ENCODE data around the gene CENPVL2.
"Not testable (repeated sequence)": the region's sequence is repeated elsewhere in the genome, so short reads cannot be mapped to it uniquely, and the experiment has no call there.

CENPVL2 gene

GRCh38 chrX:51643377-51643776 is 39.3 kb downstream of the CENPVL2 start:
- H3K27me3 ChIP-seq (ENCODE audit: control insufficient read depth in 5 of 5, insufficient read depth in 4 of 5, low read length in 5 of 5): peaks cover 6 to 28% (median 23%) of the 10 kb centered on the region in 5 donors
- no peak overlapping the region for H3K4me3 ChIP-seq (ENCODE audit: low read depth in 1 of 5, low read length in 5 of 5)
- no peak overlapping the region for H3K27ac ChIP-seq (ENCODE audit: low read depth, low read length)
- no peaks in the 10 kb centered on the region for H3K4me1 ChIP-seq (ENCODE audit: control insufficient read depth in 5 of 5, insufficient read depth in 5 of 5, low read length in 5 of 5)
- H3K9me3 ChIP-seq (ENCODE audit: control insufficient read depth in 5 of 5, low read length in 5 of 5): no peaks in the 10 kb centered on the region
- no peaks in the 10 kb centered on the region for H3K36me3 ChIP-seq (ENCODE audit: control insufficient read depth in 5 of 5, insufficient read depth in 5 of 5, low read length in 5 of 5)
- H3K9ac ChIP-seq (ENCODE audit: low read length in 5 of 5): no peak overlapping the region

GRCh38 chrX:51641421-51642021 is 41.1 kb downstream of the CENPVL2 start:
- Histone ChIP-seq H3K4me3 (ENCODE audit: low read depth in 1 of 5, low read length in 5 of 5) (no peak overlapping the region), H3K9me3 (ENCODE audit: control insufficient read depth in 5 of 5, low read length in 5 of 5) (no peaks in the 10 kb centered on the region), H3K9ac (ENCODE audit: low read length in 5 of 5) (no peak overlapping the region), H3K36me3 (ENCODE audit: control insufficient read depth in 5 of 5, insufficient read depth in 5 of 5, low read length in 5 of 5) (no peaks in the 10 kb centered on the region), H3K4me1 (ENCODE audit: control insufficient read depth in 5 of 5, insufficient read depth in 5 of 5, low read length in 5 of 5) (no peaks in the 10 kb centered on the region), H3K27ac (ENCODE audit: low read depth, low read length) (no peak overlapping the region), H3K27me3 (ENCODE audit: control insufficient read depth in 5 of 5, insufficient read depth in 4 of 5, low read length in 5 of 5) (peaks cover 13 to 40% (median 33%) of the 10 kb centered on the region in 5 donors)

GRCh38 chrX:51636511-51636910 is 46.1 kb downstream of the CENPVL2 start:
- H3K9ac ChIP-seq (ENCODE audit: low read length in 5 of 5); H3K36me3 ChIP-seq (ENCODE audit: control insufficient read depth in 5 of 5, insufficient read depth in 5 of 5, low read length in 5 of 5); H3K4me3 ChIP-seq (ENCODE audit: low read depth in 1 of 5, low read length in 5 of 5); H3K4me1 ChIP-seq (ENCODE audit: control insufficient read depth in 5 of 5, insufficient read depth in 5 of 5, low read length in 5 of 5); H3K27ac ChIP-seq (ENCODE audit: low read depth, low read length); H3K9me3 ChIP-seq (ENCODE audit: control insufficient read depth in 5 of 5, low read length in 5 of 5): not testable (repeated sequence)
- peaks cover 13 to 35% (median 25%) of the 10 kb centered on the region in 5 donors for H3K27me3 ChIP-seq (ENCODE audit: control insufficient read depth in 5 of 5, insufficient read depth in 4 of 5, low read length in 5 of 5)
